GM19372 (cell line): ENCODE measurements around the gene MORC1.
"Not testable (repeated sequence)": the region's sequence is repeated elsewhere in the genome, so short reads cannot be mapped to it uniquely, and the experiment has no call there.

Experiments used
- ATAC-seq: cut with Tn5 transposase; IDR thresholded peaks from one replicate; pipeline ENCODE4 v1.9.1; 2021; ENCODE audit warnings: mild to moderate bottlenecking, low read depth, moderate library complexity; ENCODE audit not compliant: unreplicated experiment

The MORC1 gene

GRCh38 chr3:109117939-109118338 lies at the start of gene MORC1:
Gene MORC1 (minus strand): TSS chr3:109118134. CDS start chr3:109118059, 75 bp downstream.
- no peak for ATAC-seq

GRCh38 chr3:109165905-109166304 lies 48.0 kb upstream of the MORC1 start:
- no peak for ATAC-seq

DNA sequence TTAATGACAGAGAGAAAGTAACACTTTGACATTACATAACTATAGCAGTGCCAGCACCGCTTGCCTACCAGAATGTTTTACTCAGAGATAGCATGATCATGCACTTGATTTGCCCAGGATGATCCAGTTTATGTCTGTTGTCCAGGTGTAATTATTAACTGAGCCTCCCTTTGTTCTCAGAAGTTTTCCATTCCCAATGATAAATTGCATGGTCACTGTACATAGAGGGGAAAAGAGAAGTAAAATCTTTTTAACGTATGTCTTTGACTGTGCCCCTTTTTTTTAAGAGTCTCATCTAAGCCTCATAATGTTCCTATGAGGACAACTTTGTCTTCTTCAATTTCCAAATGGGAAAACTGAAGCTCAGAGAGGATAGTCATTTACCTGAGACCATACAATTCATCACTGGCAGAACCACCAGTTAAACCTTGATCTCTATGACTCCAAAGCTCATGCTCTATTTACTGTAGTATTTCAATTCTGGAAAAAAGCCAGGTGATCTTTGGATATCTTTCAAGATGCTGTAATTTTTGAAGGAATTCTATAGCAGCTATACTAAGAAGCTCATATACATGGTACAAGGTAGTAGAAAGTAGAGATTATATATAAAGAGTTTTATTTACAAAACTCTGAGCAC lies 43.7 kb upstream of the MORC1 start:
- ATAC-seq: no peak

DNA sequence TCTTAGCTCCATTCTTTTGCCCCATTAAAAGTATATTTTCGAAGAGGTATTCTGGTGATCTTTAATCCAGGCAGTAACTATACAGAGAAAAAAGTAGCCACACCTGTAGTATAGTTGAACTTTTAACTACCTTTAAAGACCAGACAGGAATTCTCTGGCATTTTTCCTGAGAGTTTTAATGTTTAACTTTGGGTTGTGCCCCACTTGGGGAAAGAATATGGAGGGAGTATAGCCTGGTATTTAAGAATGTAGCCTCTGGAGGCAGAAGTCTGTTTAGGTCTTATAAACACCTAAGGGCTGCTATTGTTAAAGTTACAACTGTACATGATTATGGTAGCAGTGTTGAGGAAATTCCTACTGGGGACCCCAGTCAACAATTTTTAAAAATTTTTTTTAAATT lies 37.9 kb upstream of the MORC1 start:
- no peak for ATAC-seq

DNA sequence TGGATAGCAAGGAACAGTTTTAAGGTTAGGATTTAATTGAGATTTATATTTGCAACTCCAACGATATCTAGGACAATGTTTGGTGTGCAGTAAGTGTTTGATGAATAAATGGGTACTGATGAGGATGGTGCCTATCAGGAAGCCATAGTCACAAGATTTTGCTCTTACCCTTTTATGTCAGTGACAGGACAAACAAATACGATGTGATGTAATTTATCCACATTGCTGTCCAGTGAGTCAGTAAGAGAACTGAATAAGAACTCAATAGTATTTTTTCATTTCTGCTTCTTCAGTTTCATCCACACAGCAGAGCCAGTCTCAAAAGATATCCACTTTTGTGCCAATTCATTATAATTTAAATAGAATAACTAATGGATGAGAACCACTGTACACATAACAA lies 37.0 kb upstream of the MORC1 start:
- ATAC-seq: no peak

- no peak for ATAC-seq
These were observed 34.4 kb upstream of the MORC1 start for GRCh38 chr3:109152320-109152719.

GRCh38 chr3:109149078-109149477 lies 31.1 kb upstream of the MORC1 start:
- no peak for ATAC-seq

DNA sequence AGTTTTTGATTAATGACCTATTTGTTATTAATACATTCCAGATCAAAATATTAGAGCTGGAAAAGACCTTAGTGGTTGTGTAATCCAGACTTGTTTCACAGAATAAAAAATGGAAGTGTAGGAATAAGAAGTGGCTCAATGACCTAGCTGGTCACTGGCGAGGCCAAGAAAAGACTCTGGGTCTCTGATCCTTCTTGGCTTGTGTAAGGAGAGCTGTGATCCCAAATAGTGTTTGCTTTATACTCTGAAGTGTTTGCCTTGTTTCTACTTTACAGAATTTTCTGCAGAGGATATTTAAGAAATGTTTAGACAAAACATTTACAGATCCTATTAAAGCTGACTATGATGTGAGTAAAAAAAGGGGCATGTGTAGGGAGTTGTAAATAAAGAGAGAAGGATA lies 25.7 kb upstream of the MORC1 start:
- ATAC-seq: no peak

DNA sequence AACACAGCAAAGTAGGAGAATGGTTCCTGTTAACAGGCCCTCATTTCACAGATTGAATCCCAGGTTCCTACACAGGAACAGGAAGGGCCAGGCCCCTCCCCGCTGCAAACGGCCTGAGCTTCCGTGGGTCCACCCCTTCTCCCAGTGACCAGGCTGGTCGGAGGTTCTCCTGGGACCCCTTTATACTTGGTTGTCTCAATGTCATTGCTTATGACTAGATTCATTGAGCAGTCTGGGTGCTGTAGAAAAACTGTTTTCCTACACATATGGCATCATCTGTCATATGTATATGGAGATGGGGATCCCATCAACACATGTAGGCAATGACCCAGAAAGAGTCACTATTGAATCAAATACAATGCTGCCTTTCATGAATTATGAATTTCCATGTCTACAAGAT lies 22.4 kb upstream of the MORC1 start:
- ATAC-seq: no peak

GRCh38 chr3:109137761-109138160 lies 19.8 kb upstream of the MORC1 start:
- no peak for ATAC-seq

- ATAC-seq: no peak
These were observed 18.6 kb upstream of the MORC1 start, which contains the start of gene C3orf85 for GRCh38 chr3:109136523-109136922. Gene C3orf85 (plus strand): TSS chr3:109136719. CDS start chr3:109136848, 129 bp downstream.

GRCh38 chr3:109133474-109133816 lies 15.5 kb upstream of the MORC1 start:
- not testable (repeated sequence) for ATAC-seq

- ATAC-seq: no peak
These were observed 15.0 kb upstream of the MORC1 start for GRCh38 chr3:109132801-109133473.

DNA sequence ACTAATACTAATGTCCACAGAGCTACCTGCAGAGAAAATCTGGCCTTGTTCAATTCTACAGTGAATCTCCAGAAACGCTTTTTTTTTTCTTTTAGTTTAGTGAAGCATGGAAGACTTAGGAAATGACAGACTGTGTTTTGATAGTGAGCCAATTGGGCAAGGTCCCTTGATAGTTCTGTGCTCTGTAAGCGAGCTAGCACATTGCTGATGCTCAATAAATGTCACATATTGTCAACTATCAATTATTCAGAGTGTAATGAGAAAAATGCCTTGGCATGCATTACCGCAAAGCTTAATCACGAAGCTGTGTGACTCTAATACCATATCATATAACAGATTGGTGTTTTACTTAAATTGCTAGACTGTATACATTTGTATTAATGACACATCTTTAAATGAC lies 13.3 kb upstream of the MORC1 start:
- ATAC-seq: no peak

DNA sequence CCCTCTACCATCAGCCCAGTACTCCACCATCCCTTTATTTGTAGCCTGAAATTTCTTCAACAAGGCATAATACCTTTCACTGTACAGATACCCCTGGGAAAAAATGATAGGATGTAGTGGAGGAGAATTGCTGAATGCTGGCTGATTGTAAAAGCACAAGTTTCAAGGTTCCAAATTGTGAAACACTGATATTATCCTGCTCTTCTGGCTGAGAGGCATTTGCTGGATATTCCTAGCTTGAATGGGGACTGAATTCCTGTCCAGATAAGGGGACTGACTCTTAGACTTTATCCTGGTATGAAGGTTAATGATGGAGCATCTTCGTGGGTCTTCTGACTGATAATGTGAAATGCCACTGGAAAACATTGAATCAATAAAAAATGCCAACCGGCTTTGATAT lies 9.6 kb upstream of the MORC1 start:
- ATAC-seq: no peak

GRCh38 chr3:109125902-109126301 lies 8.0 kb upstream of the MORC1 start:
- no peak for ATAC-seq

DNA sequence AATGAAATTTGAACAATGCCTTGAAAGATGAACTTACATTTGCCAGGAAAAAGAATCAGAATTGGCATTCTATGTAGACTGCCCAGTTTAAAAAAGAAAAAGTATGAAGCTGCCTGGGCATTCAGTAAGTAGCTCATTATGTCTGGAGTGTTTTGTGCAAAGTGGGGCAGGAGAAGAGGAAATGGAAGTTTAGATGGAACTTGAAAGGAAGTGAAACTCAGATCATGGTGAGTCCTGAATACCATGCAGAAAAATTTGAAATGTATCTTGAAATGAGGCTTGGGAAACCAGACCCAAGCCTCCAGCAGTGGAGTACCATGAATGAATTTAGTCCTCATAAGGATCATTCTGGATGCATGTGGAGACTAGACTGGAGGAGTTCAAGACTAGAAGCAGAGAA lies 4.8 kb upstream of the MORC1 start:
- ATAC-seq: no peak

GRCh38 chr3:109118584-109118983 lies 650 bp upstream of the MORC1 start:
- no peak for ATAC-seq

DNA sequence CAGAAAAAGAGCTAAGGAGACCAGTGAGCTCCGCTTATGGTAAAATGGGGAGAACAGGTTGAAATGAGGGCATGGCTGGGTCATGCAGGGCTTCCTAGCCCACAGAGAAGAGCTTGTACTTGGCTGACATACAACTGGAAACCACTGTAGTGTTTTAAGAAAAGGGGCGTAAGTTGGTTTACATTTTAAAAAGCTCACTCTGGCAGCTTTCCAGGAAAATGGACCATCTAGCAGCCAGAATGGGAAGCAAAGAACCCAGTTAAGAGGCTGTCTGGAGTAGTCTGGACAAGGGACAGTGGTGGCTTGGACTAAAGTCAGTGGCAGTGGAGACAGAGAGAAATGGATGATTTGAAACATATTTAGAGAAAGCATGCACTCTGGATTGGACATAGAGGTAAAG lies 1.9 kb downstream of the MORC1 start:
- ATAC-seq: no peak

DNA sequence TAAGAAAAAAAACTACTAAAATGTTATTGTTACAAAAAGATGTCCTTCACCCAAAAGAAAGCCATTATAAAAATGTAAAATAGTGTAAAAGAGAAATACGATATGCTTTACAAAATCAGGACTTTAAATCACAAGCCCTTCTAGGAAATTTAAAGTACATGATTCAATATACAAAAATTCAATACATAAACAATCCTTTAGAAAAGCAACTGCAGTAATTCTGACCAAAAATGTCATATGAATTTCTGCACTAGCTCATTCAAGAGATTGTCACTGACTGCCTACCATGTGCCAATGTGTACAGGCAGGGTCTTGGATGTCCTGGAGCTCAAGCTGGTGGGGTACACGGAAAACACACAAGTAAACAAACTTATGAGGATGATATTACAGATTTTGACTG lies 2.5 kb downstream of the MORC1 start:
- no peak for ATAC-seq

- no peak for ATAC-seq
These were observed 3.2 kb downstream of the MORC1 start for GRCh38 chr3:109114746-109115145.

DNA sequence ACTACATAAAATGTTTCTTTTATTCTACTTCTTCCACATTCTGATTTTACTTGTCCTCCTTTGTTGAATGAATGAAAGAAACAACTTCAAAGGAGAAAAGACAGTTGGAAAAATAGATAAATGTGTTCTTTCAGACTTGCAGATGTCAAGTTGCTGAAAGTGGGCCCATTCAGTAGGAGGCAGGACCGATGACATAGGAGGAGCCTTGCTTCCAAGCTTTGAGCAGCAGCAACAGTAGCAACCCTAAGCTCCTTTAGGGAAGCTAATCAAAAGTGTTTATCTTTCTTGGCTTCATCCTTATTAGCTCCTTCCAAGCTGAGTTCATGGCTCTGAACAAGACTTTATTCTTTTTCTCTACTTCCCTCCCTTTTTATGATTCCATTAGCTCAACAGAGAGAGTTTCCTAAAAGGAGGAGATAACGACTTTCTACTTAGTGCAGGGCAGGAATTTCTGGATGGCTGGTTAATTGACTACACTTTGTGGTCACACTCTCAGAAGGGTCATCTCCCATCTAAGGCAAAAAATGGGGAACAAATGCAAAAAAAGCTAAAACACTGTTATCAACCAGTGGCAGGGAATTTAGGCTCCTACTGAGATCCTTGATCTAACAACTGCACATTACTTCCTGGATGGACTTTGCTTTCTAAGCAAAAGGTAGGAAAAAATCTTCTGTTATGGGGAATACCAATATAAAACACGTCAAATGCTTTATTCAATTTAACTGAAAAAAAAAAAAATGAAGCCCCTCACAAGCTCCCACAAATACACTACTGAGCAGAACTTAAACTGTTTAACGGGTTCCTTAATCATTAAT lies 4.8 kb downstream of the MORC1 start:
- ATAC-seq: no peak
